ENCODE measurements around the gene RBM10.

The RBM10 gene

DNA sequence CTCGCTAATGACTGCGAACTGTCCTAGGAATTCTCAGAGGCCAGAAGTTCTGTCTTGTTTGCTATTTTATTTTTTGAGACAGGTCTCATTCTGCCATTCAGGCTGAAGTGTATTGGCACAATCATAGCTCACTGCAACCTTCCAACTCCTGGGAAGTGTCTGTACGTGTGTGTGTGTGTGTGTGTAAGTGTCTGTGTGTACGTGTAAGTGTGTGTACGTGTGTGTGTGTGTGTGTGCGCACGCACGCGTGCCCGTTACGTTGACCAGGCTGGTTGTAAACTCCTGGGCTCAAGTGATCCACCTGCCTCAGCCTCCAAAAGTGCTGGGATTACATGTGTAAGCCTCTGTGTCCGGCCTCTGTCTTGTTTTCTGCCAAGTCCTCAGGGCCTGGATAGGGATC lies 63.1 kb downstream of the RBM10 start:
- TF ChIP-seq SIN3A (IDR thresholded peaks at IDR 0.05; ENCODE audit: borderline replicate concordance, insufficient read depth, low read length) (no peak), FOXP2 (optimal IDR thresholded peaks at IDR 0.05; ENCODE audit: borderline replicate concordance, extremely low read depth, extremely low read length, insufficient read depth) (no peak), TAF1 (IDR thresholded peaks at IDR 0.05; ENCODE audit: borderline replicate concordance, insufficient read depth, low read length) (no peak), POLR2AphosphoS5 (IDR thresholded peaks at IDR 0.05; ENCODE audit: low read depth, low read length) (no peak), REST (IDR thresholded peaks at IDR 0.05; ENCODE audit: insufficient read depth in 1 of 2, low read depth in 2 of 2, low read length in 2 of 2) (no peak)

- TF ChIP-seq REST (IDR thresholded peaks at IDR 0.05; ENCODE audit: insufficient read depth in 1 of 2, low read depth in 2 of 2, low read length in 2 of 2) (no peak), POLR2AphosphoS5 (IDR thresholded peaks at IDR 0.05; ENCODE audit: low read depth, low read length) (no peak), SIN3A (IDR thresholded peaks at IDR 0.05; ENCODE audit: borderline replicate concordance, insufficient read depth, low read length) (no peak), TAF1 (IDR thresholded peaks at IDR 0.05; ENCODE audit: borderline replicate concordance, insufficient read depth, low read length) (no peak), FOXP2 (optimal IDR thresholded peaks at IDR 0.05; ENCODE audit: borderline replicate concordance, extremely low read depth, extremely low read length, insufficient read depth) (no peak)
Measured at GRCh38 chrX:47209508-47210238, 64.7 kb downstream of the RBM10 start.

DNA sequence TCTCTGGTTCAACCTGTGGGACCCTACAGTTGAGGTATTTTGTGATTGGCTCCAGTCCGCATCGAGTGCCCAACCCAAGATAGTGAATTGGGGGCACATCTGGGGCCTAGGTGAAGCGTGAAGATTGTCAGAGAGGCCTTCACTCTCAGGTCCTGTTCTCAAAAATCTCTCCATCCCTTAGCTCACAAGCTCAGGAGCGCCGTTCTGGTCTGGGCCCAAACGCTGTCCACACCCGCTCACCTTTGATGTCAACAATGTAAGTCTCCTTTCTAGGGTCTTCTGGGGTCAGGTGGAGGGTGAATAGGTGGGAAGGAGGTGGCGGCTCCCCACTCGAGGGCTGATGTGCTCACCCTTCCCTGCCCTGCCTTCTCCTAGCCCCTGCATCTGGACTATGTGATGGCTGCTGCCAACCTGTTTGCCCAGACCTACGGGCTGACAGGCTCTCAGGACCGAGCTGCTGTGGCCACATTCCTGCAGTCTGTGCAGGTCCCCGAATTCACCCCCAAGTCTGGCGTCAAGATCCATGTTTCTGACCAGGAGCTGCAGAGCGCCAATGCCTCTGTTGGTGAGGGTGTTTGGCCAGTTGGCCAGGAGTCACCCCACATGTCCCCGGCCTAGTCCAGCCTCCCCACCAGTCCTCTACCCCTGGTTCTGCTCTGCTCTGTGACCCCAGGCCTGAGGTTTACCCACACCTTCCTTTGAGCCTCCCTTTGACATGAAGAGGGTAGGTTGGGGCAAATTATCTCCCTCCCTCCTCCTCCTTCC lies 65.8 kb downstream of the RBM10 start:
- TF ChIP-seq POLR2AphosphoS5 (IDR thresholded peaks at IDR 0.05; ENCODE audit: low read depth, low read length): no peak; the same call in 1 of the 2 replicates
- no peak for TF ChIP-seq FOXP2 (optimal IDR thresholded peaks at IDR 0.05; ENCODE audit: borderline replicate concordance, extremely low read depth, extremely low read length, insufficient read depth)
- TF ChIP-seq REST (IDR thresholded peaks at IDR 0.05; ENCODE audit: insufficient read depth in 1 of 2, low read depth in 2 of 2, low read length in 2 of 2): no peak
- TF ChIP-seq SIN3A (IDR thresholded peaks at IDR 0.05; ENCODE audit: borderline replicate concordance, insufficient read depth, low read length): no peak
- no peak for TF ChIP-seq TAF1 (IDR thresholded peaks at IDR 0.05; ENCODE audit: borderline replicate concordance, insufficient read depth, low read length)

GRCh38 chrX:47212381-47213293 lies 67.6 kb downstream of the RBM10 start:
- TF ChIP-seq FOXP2 (optimal IDR thresholded peaks at IDR 0.05; ENCODE audit: borderline replicate concordance, extremely low read depth, extremely low read length, insufficient read depth) (no peak), TAF1 (IDR thresholded peaks at IDR 0.05; ENCODE audit: borderline replicate concordance, insufficient read depth, low read length) (no peak), REST (IDR thresholded peaks at IDR 0.05; ENCODE audit: insufficient read depth in 1 of 2, low read depth in 2 of 2, low read length in 2 of 2) (no peak), POLR2AphosphoS5 (IDR thresholded peaks at IDR 0.05; ENCODE audit: low read depth, low read length) (no peak), SIN3A (IDR thresholded peaks at IDR 0.05; ENCODE audit: borderline replicate concordance, insufficient read depth, low read length) (no peak)

All from PFSK-1 (cell line).